HG03097 (cell line): ENCODE measurements around the gene ANP32A.
A peak's percentile ranks its signal among the peaks of the same experiment; 100 is the strongest.

Source experiments
- ATAC-seq: cut with Tn5 transposase; IDR thresholded peaks from one replicate; pipeline ENCODE4 v1.9.1; 2021; ENCODE audit not compliant: unreplicated experiment, low FRiP score

The ANP32A gene

DNA sequence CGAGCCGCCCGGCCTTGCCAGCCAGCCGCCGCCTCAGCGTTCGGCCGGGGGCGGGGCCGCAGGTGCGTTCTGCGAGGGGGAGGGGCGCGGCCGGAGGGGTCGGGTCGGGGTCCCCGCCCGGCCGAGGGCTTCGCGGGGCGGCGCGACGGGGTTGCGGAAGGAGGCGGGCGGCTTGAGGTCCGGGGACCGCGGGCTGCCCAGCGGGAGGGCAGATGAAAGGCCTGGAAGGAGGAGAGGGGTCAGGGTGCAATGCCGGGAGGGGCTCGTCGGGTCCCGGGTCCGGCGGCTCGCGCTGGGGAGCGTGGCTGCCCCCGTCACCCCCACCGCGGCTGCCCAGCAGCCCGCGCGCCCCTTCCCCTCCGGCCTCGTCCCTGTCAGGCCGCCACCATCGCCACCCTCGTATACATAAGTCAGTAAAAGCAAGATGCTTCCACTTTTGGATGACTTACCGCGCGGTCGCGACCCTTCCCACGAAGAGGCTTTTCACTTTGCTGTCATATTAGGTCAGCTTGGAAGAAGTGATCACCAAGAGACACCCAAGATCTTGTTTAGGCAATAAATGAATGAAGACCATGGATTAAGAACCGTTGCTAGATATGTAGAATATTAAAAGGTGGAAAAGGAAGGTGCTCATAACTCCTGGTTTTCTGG is 620 bp upstream of the ANP32A start:
- ATAC-seq, result no peak

DNA sequence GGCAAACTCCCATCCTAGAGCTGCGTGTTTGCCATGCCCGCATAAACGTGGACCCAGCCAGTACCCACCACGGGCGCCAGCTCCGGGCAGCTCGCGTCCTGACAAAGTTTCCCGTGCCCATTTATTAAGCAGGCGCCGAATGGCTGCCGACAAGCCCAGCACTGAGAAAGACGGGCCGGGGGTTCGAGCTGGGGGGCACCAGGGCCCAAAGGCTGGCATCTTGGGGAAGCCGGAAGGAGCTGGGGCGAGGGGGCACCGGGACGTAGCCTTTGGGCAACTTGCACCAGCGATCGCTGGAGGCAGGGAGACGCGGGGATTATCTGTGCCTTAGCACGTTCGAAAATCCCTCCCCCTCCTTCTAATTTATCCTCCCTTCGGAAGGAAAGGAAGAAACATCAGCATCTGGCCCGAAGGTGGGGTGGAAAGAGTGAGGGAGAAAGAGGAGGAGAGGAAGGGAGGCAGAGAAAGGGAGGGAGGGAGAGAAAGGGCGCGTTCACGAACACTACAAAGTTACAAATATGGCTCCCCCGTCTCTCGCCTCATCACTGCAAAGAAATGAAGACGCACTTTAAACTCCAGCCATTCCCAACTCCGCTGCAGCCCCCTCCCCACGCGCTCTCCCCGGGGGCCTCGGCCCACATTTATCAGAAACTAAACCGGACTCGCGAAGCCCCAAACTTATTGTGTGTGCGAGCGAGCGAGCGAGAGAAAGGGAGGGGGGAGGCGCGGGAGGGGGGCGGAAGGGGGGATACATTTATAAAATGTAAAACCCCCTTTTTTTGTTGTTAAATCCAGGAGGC is 1.0 kb downstream of the ANP32A start:
- ATAC-seq, result no peak

GRCh38 chr15:68818769-68819494 is 1.8 kb downstream of the ANP32A start:
- no peak for ATAC-seq

GRCh38 chr15:68818066-68818768 is 2.5 kb downstream of the ANP32A start:
- ATAC-seq, result no peak

DNA sequence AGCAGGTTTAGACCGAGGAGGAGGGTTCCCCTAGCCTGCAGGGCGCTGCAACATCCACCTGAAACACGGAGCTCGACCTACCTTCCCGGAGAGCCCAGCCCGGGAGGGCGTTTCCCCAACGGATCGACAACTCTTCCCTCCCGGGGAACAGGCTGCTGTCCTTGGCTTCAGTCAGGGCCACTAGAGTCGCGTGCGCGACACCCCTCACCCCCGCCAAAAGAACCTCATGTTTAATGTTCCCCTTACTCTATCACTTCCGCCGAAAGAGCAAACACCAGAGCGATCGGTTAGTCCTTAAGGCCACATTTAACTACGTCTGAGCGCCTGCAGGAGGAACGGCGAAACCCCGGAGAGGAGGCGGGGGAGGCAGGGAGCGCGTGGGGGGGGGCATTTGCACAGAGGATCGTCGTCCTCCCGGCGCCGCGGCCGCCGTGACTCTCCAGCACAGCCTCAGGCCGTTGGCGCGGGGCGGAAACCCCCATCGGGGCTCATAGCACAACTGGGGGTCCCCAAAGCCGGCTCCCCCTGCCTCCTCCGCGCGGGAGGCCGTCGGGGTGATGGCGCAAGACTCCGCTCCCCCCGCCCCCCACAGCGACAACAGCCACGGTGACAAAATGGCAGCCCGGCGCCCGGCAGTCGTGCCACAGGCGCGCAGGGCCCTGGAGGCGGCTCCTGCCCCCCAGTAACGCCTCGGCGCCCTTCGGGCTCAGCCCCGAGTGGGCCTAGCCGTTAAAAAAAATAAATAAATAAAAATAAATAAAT is 3.2 kb downstream of the ANP32A start:
- ATAC-seq, result peak; percentile 28

- no peak for ATAC-seq
Observed at GRCh38 chr15:68816795-68817303, 3.8 kb downstream of the ANP32A start.

DNA sequence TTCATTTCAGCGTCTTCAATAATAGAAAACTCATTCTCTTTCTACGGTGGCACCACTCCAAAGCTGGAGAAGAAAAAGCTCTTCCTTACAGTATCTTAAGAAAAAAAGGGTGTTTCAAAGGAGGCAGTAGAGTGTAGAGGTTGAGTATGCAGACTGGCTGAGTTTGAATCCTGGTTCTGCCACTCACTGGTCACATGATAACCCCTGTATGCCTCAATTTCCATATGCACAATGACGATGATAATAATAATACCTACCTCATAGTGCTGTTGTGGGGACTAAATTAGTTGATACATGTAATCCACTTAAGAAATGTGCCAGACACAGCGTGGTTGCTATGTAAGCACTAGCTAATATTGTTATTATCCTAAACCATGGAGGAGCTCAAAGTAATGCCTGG is 4.5 kb downstream of the ANP32A start:
- no peak for ATAC-seq

- ATAC-seq, result no peak
Observed at GRCh38 chr15:68815598-68815997, 5.1 kb downstream of the ANP32A start.

GRCh38 chr15:68814596-68814995 is 6.1 kb downstream of the ANP32A start:
- no peak for ATAC-seq

DNA sequence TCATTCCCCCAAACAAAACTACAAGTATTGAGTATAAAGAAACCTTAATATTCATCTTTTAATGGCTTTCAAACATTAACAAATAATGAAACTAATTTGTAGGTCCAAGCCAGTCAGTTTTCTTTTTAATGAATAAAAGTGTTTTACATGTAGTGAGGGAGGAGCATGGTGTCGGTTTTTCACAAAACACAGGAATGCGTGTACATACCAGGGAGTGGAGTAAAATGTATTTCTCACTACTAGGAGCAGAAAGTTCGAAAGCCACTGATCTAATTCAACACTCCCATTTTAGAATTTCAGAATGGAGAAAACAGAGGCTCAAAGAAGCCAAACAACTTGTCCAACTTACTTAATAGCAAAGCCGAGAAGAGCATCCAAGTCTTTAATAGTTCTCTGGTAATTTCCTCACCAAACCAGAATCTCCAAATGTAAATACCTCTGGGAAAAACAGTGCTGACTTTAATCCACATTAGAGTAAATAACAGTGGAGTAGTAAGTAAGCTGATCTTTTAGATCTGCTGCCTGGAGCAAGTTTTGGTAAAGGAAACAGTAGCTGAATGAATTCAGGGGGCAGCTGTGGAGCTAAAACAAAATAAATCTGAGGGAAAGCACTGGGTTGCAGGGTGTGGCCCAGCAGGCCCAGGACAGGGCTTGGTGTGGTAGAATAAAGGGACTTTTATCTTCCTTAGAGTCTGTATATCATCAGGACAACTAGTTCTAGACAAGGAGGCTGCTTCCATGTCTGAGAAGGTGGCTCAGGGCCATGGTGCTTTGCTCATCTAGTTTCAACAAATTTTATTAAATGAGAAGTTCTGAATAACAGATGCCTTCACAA is 7.9 kb downstream of the ANP32A start:
- no peak for ATAC-seq

DNA sequence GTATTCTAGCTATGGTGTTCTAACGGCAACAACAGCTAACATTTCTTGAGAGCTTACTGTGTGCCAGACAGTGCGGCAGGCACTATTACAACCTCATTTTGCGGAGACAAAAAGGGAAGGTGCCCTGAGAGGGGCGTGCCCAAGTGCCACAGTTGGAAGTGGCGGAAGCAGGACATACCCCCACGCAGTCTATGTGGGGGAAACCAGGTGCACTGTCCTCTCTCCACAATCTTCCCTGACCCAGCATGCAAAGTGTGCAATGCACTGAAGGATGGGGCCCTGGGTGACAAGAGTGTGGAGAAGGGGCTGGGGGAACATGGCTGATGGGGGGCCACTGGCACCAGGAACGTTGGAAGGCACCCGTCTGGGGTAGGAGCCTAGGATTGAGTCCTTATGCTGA is 8.6 kb downstream of the ANP32A start:
- no peak for ATAC-seq

DNA sequence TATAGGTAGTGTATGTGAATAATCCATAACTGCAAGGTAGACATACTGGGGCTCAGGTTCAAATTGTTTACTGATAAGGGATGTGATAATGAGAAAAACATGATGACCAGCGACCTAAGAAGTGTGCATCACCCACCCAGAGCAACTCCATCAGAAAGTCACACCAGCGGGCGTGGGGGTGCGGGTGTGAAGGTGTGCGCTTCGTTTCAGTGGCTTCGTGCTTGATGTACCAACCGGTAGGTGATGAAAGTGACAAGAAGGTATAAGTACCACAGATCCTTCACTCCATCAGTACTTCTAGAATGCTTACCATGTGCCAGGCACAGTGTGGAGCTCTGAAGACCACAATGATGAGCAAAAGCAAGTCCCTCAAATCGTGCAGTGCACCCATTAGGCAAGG is 11.2 kb downstream of the ANP32A start:
- ATAC-seq, result no peak

DNA sequence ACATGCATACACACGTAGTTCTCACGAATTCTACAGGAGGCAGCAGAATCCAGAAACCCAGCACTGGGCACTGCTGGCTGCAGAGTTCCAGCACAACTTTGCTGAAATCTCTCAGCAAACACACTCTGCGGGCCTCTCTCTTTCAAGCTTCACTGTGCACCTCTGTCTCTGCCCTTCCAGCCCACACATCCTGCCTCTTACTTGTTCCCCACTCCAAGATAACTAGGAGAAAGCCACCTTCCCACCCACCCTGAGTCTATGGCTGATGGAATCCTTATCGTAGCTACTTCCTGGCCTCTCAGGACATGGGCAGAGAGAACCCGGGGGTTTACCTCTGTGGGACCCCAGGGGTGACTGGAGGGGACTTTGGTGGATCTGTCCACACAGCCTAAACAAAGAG is 11.9 kb downstream of the ANP32A start:
- ATAC-seq, result no peak

DNA sequence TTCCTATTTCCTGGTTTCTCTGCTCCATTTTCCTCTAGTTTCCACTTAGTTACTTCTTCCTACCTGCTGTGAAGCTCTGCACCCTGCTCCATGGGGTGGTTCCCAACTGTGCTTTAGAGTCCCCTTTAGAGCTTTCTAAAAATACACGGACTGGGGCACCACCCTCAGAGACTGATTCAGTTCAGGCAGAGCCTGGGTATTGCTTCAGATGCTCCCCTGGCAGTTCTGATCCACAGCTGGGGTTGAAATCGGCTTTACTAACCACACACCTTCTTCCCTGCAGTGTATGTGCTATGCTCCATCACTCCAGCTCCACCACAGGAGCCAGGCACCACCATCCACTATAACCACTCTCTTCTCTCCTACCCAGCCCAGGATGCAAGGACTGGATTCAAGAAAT is 12.6 kb downstream of the ANP32A start:
- no peak for ATAC-seq

- ATAC-seq, result no peak
Observed at GRCh38 chr15:68807249-68807648, 13.4 kb downstream of the ANP32A start.

DNA sequence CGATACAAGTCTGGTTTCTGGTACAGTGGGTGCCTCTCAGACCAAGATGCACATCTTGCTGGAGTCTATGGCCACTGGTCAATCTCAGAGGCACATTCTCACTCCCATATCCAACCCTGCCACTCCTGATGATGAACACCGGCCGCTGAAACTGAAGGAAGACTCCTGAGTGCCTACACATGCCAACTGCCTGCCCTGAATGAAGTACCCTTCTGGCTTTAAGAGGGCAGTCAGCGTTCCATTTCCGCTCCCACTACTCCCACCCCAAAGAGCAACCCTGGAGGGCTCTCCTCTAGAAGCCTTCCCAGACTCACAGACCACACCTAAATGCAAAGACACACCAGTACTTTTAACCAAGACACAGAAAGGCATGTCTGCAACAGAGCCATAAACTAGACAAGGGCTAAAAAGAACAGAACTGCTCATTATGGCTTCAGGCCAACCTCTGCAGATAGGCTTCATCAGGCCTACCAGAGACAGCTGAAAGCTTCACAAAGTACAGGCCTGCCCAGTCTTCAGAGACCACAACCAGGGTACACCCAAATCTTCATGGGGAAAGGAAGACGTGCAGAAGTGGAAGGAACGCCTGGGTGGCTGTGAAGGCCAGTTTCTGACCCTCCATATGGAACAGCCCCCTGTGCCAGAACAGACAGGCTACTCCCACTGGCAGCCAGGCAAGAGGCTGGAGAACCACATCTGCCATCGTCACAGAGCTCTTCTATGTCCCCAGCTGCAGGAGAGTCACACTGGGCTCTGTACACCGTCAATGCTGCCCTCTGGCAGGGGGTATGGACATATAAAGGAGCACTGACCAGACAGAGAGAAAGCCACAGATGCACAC is 14.3 kb downstream of the ANP32A start:
- no peak for ATAC-seq

DNA sequence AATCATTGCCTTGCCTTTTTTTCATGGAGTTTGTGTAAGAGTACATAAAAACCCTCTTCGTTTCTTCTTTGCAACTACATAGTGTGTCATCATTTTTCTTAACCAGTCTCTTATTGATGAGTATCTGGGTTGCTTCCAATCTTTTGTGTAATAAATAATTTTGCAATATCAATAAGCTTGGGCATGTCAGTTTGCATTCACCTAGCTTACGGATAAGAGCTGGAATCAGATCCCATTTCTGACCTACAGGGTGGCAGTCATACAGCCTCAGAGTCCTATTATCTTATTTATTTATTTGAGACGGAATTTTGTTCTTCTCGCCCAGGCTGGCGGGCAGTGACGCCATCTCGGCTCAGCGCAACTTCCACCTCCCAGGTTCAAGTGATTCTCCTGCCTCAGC is 18.3 kb downstream of the ANP32A start:
- no peak for ATAC-seq

- no peak for ATAC-seq
Observed at GRCh38 chr15:68801572-68802148, 19.0 kb downstream of the ANP32A start.
